Measurements from ENCODE around the gene CD40LG.

DNA sequence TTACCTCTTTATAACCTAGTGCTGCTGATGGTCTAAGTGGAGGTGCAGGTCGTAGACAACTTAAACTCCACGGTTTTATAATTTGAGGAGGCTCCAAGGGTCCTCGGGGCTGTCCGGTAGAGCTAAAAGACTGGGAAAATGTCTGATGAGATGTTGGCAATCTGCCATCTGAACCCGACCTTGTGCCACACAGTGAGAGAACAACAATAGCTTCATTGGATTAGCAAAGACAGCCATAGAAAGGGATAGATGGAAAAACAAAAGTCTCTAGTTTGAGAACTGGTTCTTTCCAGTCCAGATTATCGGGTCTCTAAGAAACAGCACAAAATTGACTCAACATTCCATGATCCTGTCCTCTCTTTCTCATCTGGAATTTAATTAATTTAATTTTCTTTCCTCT, 31.6 kb downstream of the CD40LG start:
- TF ChIP-seq CREB1 (IDR thresholded peaks at IDR 0.05; ENCODE audit: low read depth): no peak
- TF ChIP-seq EP300 (IDR thresholded peaks at IDR 0.05; ENCODE audit: borderline replicate concordance): no peak
- no peak for TF ChIP-seq RAD21 (IDR thresholded peaks at IDR 0.05; ENCODE audit: low read depth)
- TF ChIP-seq, protein P1, sequence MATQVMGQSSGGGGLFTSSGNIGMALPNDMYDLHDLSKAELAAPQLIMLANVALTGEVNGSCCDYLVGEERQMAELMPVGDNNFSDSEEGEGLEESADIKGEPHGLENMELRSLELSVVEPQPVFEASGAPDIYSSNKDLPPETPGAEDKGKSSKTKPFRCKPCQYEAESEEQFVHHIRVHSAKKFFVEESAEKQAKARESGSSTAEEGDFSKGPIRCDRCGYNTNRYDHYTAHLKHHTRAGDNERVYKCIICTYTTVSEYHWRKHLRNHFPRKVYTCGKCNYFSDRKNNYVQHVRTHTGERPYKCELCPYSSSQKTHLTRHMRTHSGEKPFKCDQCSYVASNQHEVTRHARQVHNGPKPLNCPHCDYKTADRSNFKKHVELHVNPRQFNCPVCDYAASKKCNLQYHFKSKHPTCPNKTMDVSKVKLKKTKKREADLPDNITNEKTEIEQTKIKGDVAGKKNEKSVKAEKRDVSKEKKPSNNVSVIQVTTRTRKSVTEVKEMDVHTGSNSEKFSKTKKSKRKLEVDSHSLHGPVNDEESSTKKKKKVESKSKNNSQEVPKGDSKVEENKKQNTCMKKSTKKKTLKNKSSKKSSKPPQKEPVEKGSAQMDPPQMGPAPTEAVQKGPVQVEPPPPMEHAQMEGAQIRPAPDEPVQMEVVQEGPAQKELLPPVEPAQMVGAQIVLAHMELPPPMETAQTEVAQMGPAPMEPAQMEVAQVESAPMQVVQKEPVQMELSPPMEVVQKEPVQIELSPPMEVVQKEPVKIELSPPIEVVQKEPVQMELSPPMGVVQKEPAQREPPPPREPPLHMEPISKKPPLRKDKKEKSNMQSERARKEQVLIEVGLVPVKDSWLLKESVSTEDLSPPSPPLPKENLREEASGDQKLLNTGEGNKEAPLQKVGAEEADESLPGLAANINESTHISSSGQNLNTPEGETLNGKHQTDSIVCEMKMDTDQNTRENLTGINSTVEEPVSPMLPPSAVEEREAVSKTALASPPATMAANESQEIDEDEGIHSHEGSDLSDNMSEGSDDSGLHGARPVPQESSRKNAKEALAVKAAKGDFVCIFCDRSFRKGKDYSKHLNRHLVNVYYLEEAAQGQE (IDR thresholded peaks at IDR 0.05; ENCODE audit: low read depth): no peak
- TF ChIP-seq TCF12 (IDR thresholded peaks at IDR 0.05; ENCODE audit: low read depth): no peak
- no peak for TF ChIP-seq CEBPB (IDR thresholded peaks at IDR 0.05)
- no peak for TF ChIP-seq FOXM1 (IDR thresholded peaks at IDR 0.05; ENCODE audit: borderline replicate concordance, low read depth)
- TF ChIP-seq TAF1 (IDR thresholded peaks at IDR 0.05; ENCODE audit: low read depth): no peak
- no peak for TF ChIP-seq EGR1 (IDR thresholded peaks at IDR 0.05)

Data from Ishikawa (cell line).